Ascending aorta (tissue), 2 donors: ENCODE data around the gene BRD7. TPM values are rescaled to one million over a fixed set of nuclear protein-coding genes. Genes with fewer than 3 reads are reported as not detected.

ENCODE experiments used
- DNase-seq, 2 donors: peaks; one replicate each; pipeline ENCODE4 v3.0.0-alpha.2; 2019; ENCODE audit warnings: low spot score in 2 of 2
- H3K27ac ChIP-seq, 2 donors: fragments of 200-600 bp; sonication (generic); one replicate each; pipeline ENCODE4 v1.5.1; 2016 to 2017; ENCODE audit warnings: mild to moderate bottlenecking in 1 of 2
- H3K27me3 ChIP-seq: fragments of 200-600 bp; sonication (generic); one replicate; pipeline ENCODE4 v1.5.1; 2017
- H3K36me3 ChIP-seq, 2 donors: fragments of 200-600 bp; sonication (generic); one replicate each; pipeline ENCODE4 v1.5.1; 2016
- H3K4me1 ChIP-seq, 2 donors: fragments of 200-600 bp; sonication (generic); one replicate each; pipeline ENCODE4 v1.5.1; 2016 to 2017; ENCODE audit warnings: mild to moderate bottlenecking in 1 of 2
- H3K4me3 ChIP-seq, 2 donors: fragments of 200-600 bp; sonication (generic); one replicate each; pipeline ENCODE4 v1.5.1; 2016 to 2017; ENCODE audit warnings: mild to moderate bottlenecking in 1 of 2
- H3K9me3 ChIP-seq, 2 donors: fragments of 200-600 bp; sonication (generic); one replicate each; pipeline ENCODE4 v1.5.1; 2016
- intact Hi-C: fragments of 100-400 bp; cut with DNase I; formaldehyde crosslinking; loops from one replicate; pipeline ENCODE4 v1.15.1; 2023
- total RNA-seq: library from RNA; depleted of rRNA; stranded (reverse); fragments of >200 nt; gene quantifications from one replicate; pipeline ENCODE4 v1.1.0, GENCODE V29; 2016
- TF ChIP-seq, protein P1 (sequence below), 3 experiments: fragments of 200-600 bp in 2 of 3; fragments of 450-650 bp in 1 of 3; sonication (generic) in 2 of 3; IDR thresholded peaks; one replicate each; pipeline ENCODE4 v1.5.1; 2016 to 2019; ENCODE audit warnings: antibody characterized with exemption in 3 of 3, mild to moderate bottlenecking in 1 of 3, moderate library complexity in 1 of 3

BRD7 gene
- total RNA-seq, 1 donor from 2014 or later = 17.7 TPM

DNA sequence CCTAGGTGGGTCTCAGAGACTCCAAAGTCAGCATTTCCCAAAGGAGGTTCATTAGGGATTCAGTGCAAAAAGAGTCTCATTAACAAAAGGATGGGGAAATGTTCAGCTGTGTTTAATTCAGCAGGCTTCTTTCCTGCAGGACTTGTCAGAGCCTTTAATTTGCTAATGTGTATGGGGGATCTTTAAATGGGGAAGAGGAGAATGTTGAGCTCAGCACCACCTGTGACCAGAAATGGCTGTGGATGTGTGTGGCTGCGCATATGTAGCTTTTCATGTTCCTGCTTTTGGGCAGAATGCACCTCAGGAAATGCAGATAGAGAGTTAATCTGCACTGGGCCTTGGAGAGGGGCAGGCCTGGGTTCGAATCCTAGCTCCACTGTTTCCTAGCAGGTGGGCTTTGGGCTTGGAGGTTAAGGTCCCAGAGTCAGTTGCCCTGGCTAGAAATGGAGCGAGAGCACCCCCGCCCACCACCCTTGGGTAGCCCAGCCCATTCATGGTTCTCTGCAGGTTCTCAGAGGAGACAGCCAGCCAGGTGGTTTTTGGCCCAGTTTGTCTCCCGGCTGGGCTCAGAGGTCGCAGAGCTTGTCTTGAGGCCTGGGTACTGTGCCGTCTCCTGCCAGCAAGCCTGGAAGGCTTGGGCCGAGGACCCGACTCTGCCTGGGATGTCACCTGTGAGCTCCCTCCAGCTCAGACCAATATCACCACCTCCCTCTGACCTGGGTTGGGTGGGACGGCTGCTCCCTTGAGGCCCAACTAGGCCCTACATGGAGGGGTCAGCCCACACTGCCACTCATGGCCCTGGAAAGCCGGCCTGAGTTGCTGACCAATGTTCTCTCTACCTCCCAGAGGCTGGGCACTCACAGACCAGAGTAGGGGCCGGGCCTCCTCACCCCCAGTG is 93.1 kb downstream of the BRD7 start:
- Histone ChIP-seq H3K27ac (no peak overlapping the region), H3K4me1 (no peaks in the 10 kb centered on the region), H3K4me3 (no peak overlapping the region), H3K36me3 (no peaks in the 10 kb centered on the region), H3K9me3 (no peaks in the 10 kb centered on the region), H3K27me3 (no peaks in the 10 kb centered on the region)
- TF ChIP-seq, protein P1, sequence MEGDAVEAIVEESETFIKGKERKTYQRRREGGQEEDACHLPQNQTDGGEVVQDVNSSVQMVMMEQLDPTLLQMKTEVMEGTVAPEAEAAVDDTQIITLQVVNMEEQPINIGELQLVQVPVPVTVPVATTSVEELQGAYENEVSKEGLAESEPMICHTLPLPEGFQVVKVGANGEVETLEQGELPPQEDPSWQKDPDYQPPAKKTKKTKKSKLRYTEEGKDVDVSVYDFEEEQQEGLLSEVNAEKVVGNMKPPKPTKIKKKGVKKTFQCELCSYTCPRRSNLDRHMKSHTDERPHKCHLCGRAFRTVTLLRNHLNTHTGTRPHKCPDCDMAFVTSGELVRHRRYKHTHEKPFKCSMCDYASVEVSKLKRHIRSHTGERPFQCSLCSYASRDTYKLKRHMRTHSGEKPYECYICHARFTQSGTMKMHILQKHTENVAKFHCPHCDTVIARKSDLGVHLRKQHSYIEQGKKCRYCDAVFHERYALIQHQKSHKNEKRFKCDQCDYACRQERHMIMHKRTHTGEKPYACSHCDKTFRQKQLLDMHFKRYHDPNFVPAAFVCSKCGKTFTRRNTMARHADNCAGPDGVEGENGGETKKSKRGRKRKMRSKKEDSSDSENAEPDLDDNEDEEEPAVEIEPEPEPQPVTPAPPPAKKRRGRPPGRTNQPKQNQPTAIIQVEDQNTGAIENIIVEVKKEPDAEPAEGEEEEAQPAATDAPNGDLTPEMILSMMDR (IDR thresholded peaks at IDR 0.05) = no peak
- no peak for DNase-seq
- intact Hi-C loops = no loop called here

GRCh38 chr16:50275098-50275415 is 93.7 kb downstream of the BRD7 start:
- intact Hi-C loops = no loop called here
- Histone ChIP-seq H3K9me3 (no peaks in the 10 kb centered on the region), H3K36me3 (no peaks in the 10 kb centered on the region), H3K27ac (peak overlapping the region in 1 of 2 donors; percentile 53), H3K4me1 (no peaks in the 10 kb centered on the region), H3K4me3 (peak overlapping the region in 1 of 2 donors; percentile 22), H3K27me3 (no peaks in the 10 kb centered on the region)
- DNase-seq = no peak
- TF ChIP-seq, protein P1 (IDR thresholded peaks at IDR 0.05) = no peak

GRCh38 chr16:50274326-50275097 is 94.3 kb downstream of the BRD7 start:
- TF ChIP-seq, protein P1 (IDR thresholded peaks at IDR 0.05) = no peak
- H3K36me3 ChIP-seq = no peaks in the 10 kb centered on the region
- H3K4me3 ChIP-seq = peak overlapping the region in 1 of 2 donors; percentile 22
- DNase-seq = no peak
- no peaks in the 10 kb centered on the region for H3K27me3 ChIP-seq
- intact Hi-C loops = no loop called here
- H3K9me3 ChIP-seq = no peaks in the 10 kb centered on the region
- H3K4me1 ChIP-seq = no peaks in the 10 kb centered on the region
- H3K27ac ChIP-seq = peak overlapping the region; percentile 40 to 53

DNA sequence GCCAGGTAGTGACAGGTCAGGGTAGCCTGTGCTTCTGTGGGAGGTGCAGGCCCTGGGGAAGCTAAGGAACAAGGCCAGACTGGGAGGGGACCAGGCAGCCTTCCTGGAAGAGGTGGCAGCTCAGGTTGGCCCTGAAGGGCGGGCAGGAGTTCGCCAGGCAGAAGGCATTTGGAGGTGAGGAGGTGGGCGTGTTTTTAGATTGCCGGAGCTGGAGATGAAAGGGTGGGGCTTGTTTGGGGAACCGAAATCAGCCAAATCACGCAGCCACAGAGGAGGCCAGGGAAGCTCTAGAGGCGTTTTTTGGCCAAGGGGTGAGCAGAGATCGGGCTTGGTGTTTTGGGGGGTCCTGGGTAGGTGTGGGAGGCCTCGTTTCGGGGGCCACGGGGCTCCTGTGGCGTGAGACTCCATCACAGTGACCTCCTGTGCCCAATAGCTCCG is 94.9 kb downstream of the BRD7 start:
- TF ChIP-seq, protein P1 (IDR thresholded peaks at IDR 0.05) = no peak
- Histone ChIP-seq H3K27ac (peak overlapping the region; percentile 40 to 53), H3K4me3 (peak overlapping the region in 1 of 2 donors; percentile 22), H3K9me3 (no peaks in the 10 kb centered on the region), H3K4me1 (no peaks in the 10 kb centered on the region), H3K36me3 (no peaks in the 10 kb centered on the region), H3K27me3 (no peaks in the 10 kb centered on the region)
- intact Hi-C loops = no loop called here
- DNase-seq = no peak

DNA sequence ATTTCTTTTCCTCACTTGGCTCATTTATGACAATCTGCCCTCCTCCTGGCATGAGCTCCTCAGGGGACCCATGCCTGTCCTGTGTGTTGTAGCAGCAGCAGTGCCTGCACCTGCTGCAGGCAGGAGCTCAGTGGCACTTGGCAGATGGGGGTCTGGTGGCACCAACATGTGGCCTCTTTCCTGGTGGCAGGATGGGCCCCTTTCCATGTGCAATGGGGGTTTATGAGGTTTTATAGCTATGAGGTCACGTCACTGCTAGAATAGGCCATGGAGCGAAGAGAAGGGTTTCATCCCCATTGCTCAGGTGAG is 95.5 kb downstream of the BRD7 start:
- Histone ChIP-seq H3K36me3 (no peaks in the 10 kb centered on the region), H3K9me3 (no peaks in the 10 kb centered on the region), H3K4me1 (no peaks in the 10 kb centered on the region), H3K4me3 (no peak overlapping the region), H3K27ac (no peak overlapping the region), H3K27me3 (no peaks in the 10 kb centered on the region)
- intact Hi-C loops = no loop called here
- TF ChIP-seq, protein P1 (IDR thresholded peaks at IDR 0.05) = no peak
- DNase-seq = no peak
